CD14-positive monocyte (primary cell): ENCODE measurements around the gene SLC2A6. TPM values are rescaled to one million over a fixed set of nuclear protein-coding genes. Genes with fewer than 3 reads are reported as not detected.

Experiments
- DNase-seq, 3 donors: peaks; one replicate each; pipeline ENCODE4 v3.0.0-alpha.2; 2011 to 2022
- H2AFZ ChIP-seq: 2 replicates; pipeline ENCODE4 v1.6.0; 2012; ENCODE audit warnings: mild to moderate bottlenecking, low read depth, low read length, inconsistent platforms; ENCODE audit not compliant: insufficient read depth, poor library complexity, severe bottlenecking
- H3K27ac ChIP-seq, 2 donors: 1 replicate in 1 of 2; 2 replicates in 1 of 2; pipeline ENCODE4 v1.5.1; 2012 to 2013; ENCODE audit warnings: low read length in 2 of 2, control low read depth in 1 of 2, inconsistent platforms in 1 of 2, low read depth in 1 of 2, mild to moderate bottlenecking in 1 of 2
- H3K27me3 ChIP-seq, 2 donors: one replicate each; pipeline versions ENCODE4 v1.6.0 to v1.6.1; 2011 to 2013; ENCODE audit warnings: low read length in 2 of 2; ENCODE audit not compliant: control insufficient read depth in 2 of 2, insufficient read depth in 2 of 2
- H3K36me3 ChIP-seq, 2 donors: replicated peaks in 1 of 2; 1 replicate in 1 of 2; 2 replicates in 1 of 2; pipeline versions ENCODE4 v1.5.1 to v1.6.1; 2012 to 2013; ENCODE audit warnings: low read length in 2 of 2, control low read depth in 1 of 2, inconsistent platforms in 1 of 2, mild to moderate bottlenecking in 1 of 2; ENCODE audit not compliant: insufficient read depth in 2 of 2, control insufficient read depth in 1 of 2
- H3K4me1 ChIP-seq, 2 donors: 1 replicate in 1 of 2; 2 replicates in 1 of 2; pipeline versions ENCODE4 v1.5.1 to v1.6.1; 2012 to 2013; ENCODE audit warnings: low read length in 2 of 2, control low read depth in 1 of 2, inconsistent platforms in 1 of 2, mild to moderate bottlenecking in 1 of 2, moderate library complexity in 1 of 2; ENCODE audit not compliant: insufficient read depth in 2 of 2, control insufficient read depth in 1 of 2
- H3K4me2 ChIP-seq: replicated peaks from 2 replicates; pipeline ENCODE3; 2012; ENCODE audit warnings: low read length, moderate library complexity, mild to moderate bottlenecking; ENCODE audit not compliant: poor library complexity, severe bottlenecking; ENCODE audit errors: extremely low read depth
- H3K4me3 ChIP-seq, 3 experiments: fragments of 200-600 bp in 1 of 3; sonication (generic) in 1 of 3; replicated peaks in 1 of 3; 1 replicate in 2 of 3; 2 replicates in 1 of 3; pipeline ENCODE4 v1.5.1; 2011 to 2013; ENCODE audit warnings: low read length in 3 of 3, mild to moderate bottlenecking in 3 of 3, control low read depth in 2 of 3, low read depth in 2 of 3, inconsistent platforms in 1 of 3, moderate library complexity in 1 of 3
- H3K79me2 ChIP-seq: 2 replicates; pipeline ENCODE4 v1.6.0; 2012; ENCODE audit warnings: mild to moderate bottlenecking, control low read depth, inconsistent platforms, low read length, moderate library complexity; ENCODE audit not compliant: insufficient read depth
- H3K9ac ChIP-seq: 2 replicates; pipeline ENCODE4 v1.6.0; 2017; ENCODE audit warnings: low read length, mild to moderate bottlenecking; ENCODE audit not compliant: insufficient read depth, poor library complexity, severe bottlenecking
- H3K9me3 ChIP-seq, 2 donors: replicated peaks in 1 of 2; 1 replicate in 1 of 2; 2 replicates in 1 of 2; pipeline versions ENCODE4 v1.5.1 to v1.6.1; 2012 to 2013; ENCODE audit warnings: low read length in 2 of 2, control low read depth in 1 of 2; ENCODE audit not compliant: control insufficient read depth in 1 of 2, insufficient read depth in 1 of 2
- H4K20me1 ChIP-seq: 2 replicates; pipeline ENCODE4 v1.6.0; 2012; ENCODE audit warnings: mild to moderate bottlenecking, low read length, control low read depth, moderate library complexity; ENCODE audit not compliant: insufficient read depth
- H3K27ac Mint-ChIP-seq, 7 donors: one replicate each; pipeline ENCODE4 v1.8.0; 2020; ENCODE audit warnings: mild to moderate bottlenecking in 7 of 7, mixed read lengths in 7 of 7, moderate library complexity in 6 of 7, inconsistent platforms in 2 of 7
- H3K27me3 Mint-ChIP-seq, 3 donors: one replicate each; pipeline ENCODE4 v1.8.0; 2021 to 2022; ENCODE audit warnings: low read depth in 3 of 3, mild to moderate bottlenecking in 3 of 3, mixed read lengths in 3 of 3, moderate library complexity in 3 of 3, inconsistent platforms in 1 of 3
- H3K36me3 Mint-ChIP-seq, 2 donors: one replicate each; pipeline ENCODE4 v1.8.0; 2020; ENCODE audit warnings: mixed read lengths in 2 of 2, inconsistent platforms in 1 of 2, mild to moderate bottlenecking in 1 of 2
- H3K4me1 Mint-ChIP-seq: one replicate; pipeline ENCODE4 v1.8.0; 2020; ENCODE audit warnings: mild to moderate bottlenecking, mixed read lengths
- H3K4me3 Mint-ChIP-seq, 2 donors: one replicate each; pipeline ENCODE4 v1.8.0; 2020; ENCODE audit warnings: mild to moderate bottlenecking in 2 of 2, mixed read lengths in 2 of 2, moderate library complexity in 1 of 2
- H3K9me3 Mint-ChIP-seq, 7 donors: one replicate each; pipeline ENCODE4 v1.8.0; 2020 to 2022; ENCODE audit warnings: mixed read lengths in 7 of 7, mild to moderate bottlenecking in 6 of 7, moderate library complexity in 6 of 7, inconsistent platforms in 2 of 7
- CTCF ChIP-seq: fragments of 200-600 bp; IDR thresholded peaks from one replicate; pipeline ENCODE4 v1.8.0; 2022; ENCODE audit warnings: antibody characterized with exemption, mild to moderate bottlenecking
- WGBS: methylation state at CpG from one replicate; pipeline ENCODE4 v1.1.5; 2013; ENCODE audit warnings: missing lambda C conversion rate; ENCODE audit not compliant: insufficient coverage; 5-methylcytosine and 5-hydroxymethylcytosine counted together
- intact Hi-C, 2 donors: fragments of 100-400 bp; cut with micrococcal nuclease; formaldehyde crosslinking; loops; one replicate each; pipeline versions ENCODE4 v1.15.0 to v1.15.1; 2023
- polyA plus RNA-seq, 3 donors: library from polyadenylated mRNA; depleted of rRNA in 1 of 3; unstranded in 2 of 3; stranded (reverse) in 1 of 3; fragments of 300-500 nt in 2 of 3; fragments of >200 nt in 1 of 3; fragmentation: Illumina TruSeq in 2 of 3; gene quantifications; 1 replicate in 2 of 3; 2 replicates in 1 of 3; pipeline ENCODE4 v1.2.3, GENCODE V29; 2012 to 2021

Gene SLC2A6
- polyA plus RNA-seq, 3 donors: 43.2 to 127 (median 60.4) TPM

- H3K4me3 ChIP-seq: no peak overlapping the region
- no peaks in the 10 kb centered on the region for H3K27me3 ChIP-seq
- no peak overlapping the region for H3K27ac ChIP-seq
- no peaks in the 10 kb centered on the region for H3K36me3 Mint-ChIP-seq
- H3K4me3 Mint-ChIP-seq: no peak overlapping the region
- no peak overlapping the region for H3K4me2 ChIP-seq
- no peaks in the 10 kb centered on the region for H3K4me1 Mint-ChIP-seq
- intact Hi-C loops: loop anchor here in 1 of 2 donors (10.0 kb wide), 1 partner anchor 575 kb away; the partner anchor contains the start of gene BRD3OS
- WGBS: 97% methylated on average over 11 of the region's 12 CpGs
- no peak for DNase-seq
- H2AFZ ChIP-seq: no peak overlapping the region
- no peaks in the 10 kb centered on the region for H3K9me3 Mint-ChIP-seq
- H3K4me1 ChIP-seq: no peaks in the 10 kb centered on the region
- H3K27me3 Mint-ChIP-seq: peaks cover 3 to 15% (median 5%) of the 10 kb centered on the region in 3 donors
- no peak for TF ChIP-seq CTCF
- no peak overlapping the region for H3K27ac Mint-ChIP-seq
- no peaks in the 10 kb centered on the region for H3K79me2 ChIP-seq
- H3K36me3 ChIP-seq: no peaks in the 10 kb centered on the region
- no peaks in the 10 kb centered on the region for H4K20me1 ChIP-seq
- H3K9ac ChIP-seq: no peak overlapping the region
- H3K9me3 ChIP-seq: no peaks in the 10 kb centered on the region
These were observed 29.1 kb downstream of the SLC2A6 start for GRCh38 chr9:133449760-133450159.

- Histone ChIP-seq H3K4me3 (no peak overlapping the region), H3K4me1 (no peaks in the 10 kb centered on the region), H3K9ac (no peak overlapping the region), H3K9me3 (no peaks in the 10 kb centered on the region), H3K79me2 (no peaks in the 10 kb centered on the region), H3K27ac (no peak overlapping the region), H2AFZ (no peak overlapping the region), H3K4me2 (no peak overlapping the region), H3K36me3 (no peaks in the 10 kb centered on the region), H3K27me3 (no peaks in the 10 kb centered on the region), H4K20me1 (no peaks in the 10 kb centered on the region)
- no peaks in the 10 kb centered on the region for H3K9me3 Mint-ChIP-seq
- TF ChIP-seq CTCF: no peak
- no peak overlapping the region for H3K27ac Mint-ChIP-seq
- 92% methylated on average over 9 of the region's 13 CpGs for WGBS
- no peaks in the 10 kb centered on the region for H3K4me1 Mint-ChIP-seq
- no peaks in the 10 kb centered on the region for H3K36me3 Mint-ChIP-seq
- H3K27me3 Mint-ChIP-seq: peaks cover 3 to 15% (median 3%) of the 10 kb centered on the region in 3 donors
- H3K4me3 Mint-ChIP-seq: no peak overlapping the region
- intact Hi-C loops: no loop called here
- no peak for DNase-seq
These were observed 30.4 kb downstream of the SLC2A6 start for GRCh38 chr9:133448487-133448972.
